ENCODE measurements around the gene ZSCAN4. TPM values are rescaled to one million over a fixed set of nuclear protein-coding genes. Genes with fewer than 3 reads are reported as not detected.

The ZSCAN4 gene
- total RNA-seq, 1 donor from 2014 or later: 0.16 TPM

Other genes starting within 250 kb of the ZSCAN4 start
- gene ZNF749, start 233.6 kb upstream of the ZSCAN4 start, total RNA-seq: 4.0 TPM
- gene VN1R1, start 211.8 kb upstream of the ZSCAN4 start, total RNA-seq: 3.0 TPM
- 23.7 TPM for gene ZNF772, start 191.4 kb upstream of the ZSCAN4 start, total RNA-seq
- 8.7 TPM for gene ZNF419, start 181.2 kb upstream of the ZSCAN4 start, total RNA-seq
- 5.5 TPM for gene ZNF773, start 169.0 kb upstream of the ZSCAN4 start, total RNA-seq
- 3.6 TPM for gene ZNF549, start 141.6 kb upstream of the ZSCAN4 start, total RNA-seq
- gene ZNF550, start 109.1 kb upstream of the ZSCAN4 start, total RNA-seq: 9.9 TPM
- 4.8 TPM for gene ZNF416, start 90.0 kb upstream of the ZSCAN4 start, total RNA-seq
- gene ZIK1, start 84.8 kb upstream of the ZSCAN4 start, total RNA-seq: 4.5 TPM
- gene ZNF530, start 69.0 kb upstream of the ZSCAN4 start, total RNA-seq: 3.5 TPM
- gene ZNF134, start 54.7 kb upstream of the ZSCAN4 start, total RNA-seq: 16.5 TPM
- gene ZNF211, start 35.8 kb upstream of the ZSCAN4 start, total RNA-seq: 14.2 TPM
- 3.7 TPM for gene ZNF551, start 13.0 kb downstream of the ZSCAN4 start, total RNA-seq
- 6.0 TPM for gene ZNF154, start 40.3 kb downstream of the ZSCAN4 start, total RNA-seq
- gene ZNF671, start 58.7 kb downstream of the ZSCAN4 start, total RNA-seq: 8.1 TPM
- gene ZNF776, start 77.9 kb downstream of the ZSCAN4 start, total RNA-seq: 10.0 TPM
- gene ZNF586, start 100.7 kb downstream of the ZSCAN4 start, total RNA-seq: 16.8 TPM
- 3.0 TPM for gene ZNF552, start 146.0 kb downstream of the ZSCAN4 start, total RNA-seq
- gene ZNF587B, start 161.4 kb downstream of the ZSCAN4 start, total RNA-seq: 7.6 TPM
- gene ZNF587, start 180.9 kb downstream of the ZSCAN4 start, total RNA-seq: 23.8 TPM
- gene ZNF814, start 220.1 kb downstream of the ZSCAN4 start, total RNA-seq: 5.4 TPM
- 10.8 TPM for gene ZNF417, start 247.7 kb downstream of the ZSCAN4 start, total RNA-seq

Data from cardiac septum (tissue), 1 donor.